Left ventricle myocardium superior (tissue), 1 donor: ENCODE results near the gene OR2Y1. TPM values are rescaled to one million over a fixed set of nuclear protein-coding genes. Genes with fewer than 3 reads are reported as not detected.

Source experiments
- total RNA-seq: library from RNA; stranded (reverse); fragmentation: NEBNext Ultra II Directional; extraction: Animal tissue kit (Norgen Biotek cat#: 25700); gene quantifications from one replicate; pipeline ENCODE4 v1.2.1, GENCODE V29; 2021
- donor health status: DM: no; HTN: yes; CAD: no; lungs with severe emphysema.

Gene OR2Y1
- total RNA-seq, 1 donor from 2014 or later: not detected

Other genes with a start within 250 kb of the OR2Y1 start
- 14.6 TPM for gene CNOT6, start 245.7 kb downstream of the OR2Y1 start, total RNA-seq
- not detected for gene SCGB3A1, start 148.6 kb downstream of the OR2Y1 start, total RNA-seq
- gene FLT4, start 90.5 kb downstream of the OR2Y1 start, total RNA-seq: 8.0 TPM
- 67.0 TPM for gene MGAT1, start 62.7 kb upstream of the OR2Y1 start, total RNA-seq
- gene ZFP62, start 121.2 kb upstream of the OR2Y1 start, total RNA-seq: 15.2 TPM
- gene BTNL8, start 159.1 kb upstream of the OR2Y1 start, total RNA-seq: 0.27 TPM
- not detected for gene BTNL3, start 248.8 kb upstream of the OR2Y1 start, total RNA-seq